Measurements from ENCODE around the gene FAM83F.
"Not testable (repeated sequence)": the region's sequence is repeated elsewhere in the genome, so short reads cannot be mapped to it uniquely, and the experiment has no call there.

Gene FAM83F

GRCh38 chr22:39994566-39995392 is at the start of gene FAM83F:
TSS of gene FAM83F (plus strand) at chr22:39994954. CDS start at chr22:39995043, 89 bp downstream.
- H3K27me3 ChIP-seq (replicated peaks; ENCODE audit: control insufficient read depth, insufficient read depth, low read length) = peaks cover 50% of the 10 kb centered on the region
- H3K9ac ChIP-seq (ENCODE audit: low read length) = no peak within 1 kb of the TSS
- no peak within 1 kb of the TSS for H3K4me3 ChIP-seq (ENCODE audit: low read length)
- no peaks in the 10 kb centered on the region for H3K4me1 ChIP-seq (ENCODE audit: control insufficient read depth, insufficient read depth, low read length)
- H3K9me3 ChIP-seq (ENCODE audit: control insufficient read depth, low read length) = no peaks in the 10 kb centered on the region
- no peaks in the 10 kb centered on the region for H3K36me3 ChIP-seq (ENCODE audit: control insufficient read depth, insufficient read depth, low read length, severe bottlenecking)
- DNase-seq (ENCODE audit: low read depth) = no peak

GRCh38 chr22:39946126-39946502 is 48.6 kb upstream of the FAM83F start:
- Histone ChIP-seq H3K36me3 (ENCODE audit: control insufficient read depth, insufficient read depth, low read length, severe bottlenecking) (no peaks in the 10 kb centered on the region), H3K9ac (ENCODE audit: low read length) (no peak overlapping the region), H3K9me3 (ENCODE audit: control insufficient read depth, low read length) (no peaks in the 10 kb centered on the region), H3K4me1 (ENCODE audit: control insufficient read depth, insufficient read depth, low read length) (no peaks in the 10 kb centered on the region), H3K27me3 (replicated peaks; ENCODE audit: control insufficient read depth, insufficient read depth, low read length) (peaks cover 58% of the 10 kb centered on the region), H3K4me3 (ENCODE audit: low read length) (no peak overlapping the region)
- DNase-seq (ENCODE audit: low read depth) = no peak

- DNase-seq (ENCODE audit: low read depth) = no peak
- no peaks in the 10 kb centered on the region for H3K36me3 ChIP-seq (ENCODE audit: control insufficient read depth, insufficient read depth, low read length, severe bottlenecking)
- peaks cover 63% of the 10 kb centered on the region for H3K27me3 ChIP-seq (replicated peaks; ENCODE audit: control insufficient read depth, insufficient read depth, low read length)
- no peaks in the 10 kb centered on the region for H3K4me1 ChIP-seq (ENCODE audit: control insufficient read depth, insufficient read depth, low read length)
- no peak overlapping the region for H3K9ac ChIP-seq (ENCODE audit: low read length)
- H3K9me3 ChIP-seq (ENCODE audit: control insufficient read depth, low read length) = no peaks in the 10 kb centered on the region
- no peak overlapping the region for H3K4me3 ChIP-seq (ENCODE audit: low read length)
These were observed 48.1 kb upstream of the FAM83F start for GRCh38 chr22:39946503-39947219.

GRCh38 chr22:39947220-39948216 is 47.2 kb upstream of the FAM83F start:
- Histone ChIP-seq H3K27me3 (replicated peaks; ENCODE audit: control insufficient read depth, insufficient read depth, low read length) (peaks cover 69% of the 10 kb centered on the region), H3K36me3 (ENCODE audit: control insufficient read depth, insufficient read depth, low read length, severe bottlenecking) (no peaks in the 10 kb centered on the region), H3K9ac (ENCODE audit: low read length) (no peak overlapping the region), H3K4me3 (ENCODE audit: low read length) (no peak overlapping the region), H3K9me3 (ENCODE audit: control insufficient read depth, low read length) (no peaks in the 10 kb centered on the region), H3K4me1 (ENCODE audit: control insufficient read depth, insufficient read depth, low read length) (no peaks in the 10 kb centered on the region)
- DNase-seq (ENCODE audit: low read depth) = no peak

GRCh38 chr22:39949964-39950737 is 44.6 kb upstream of the FAM83F start:
- no peak overlapping the region for H3K9ac ChIP-seq (ENCODE audit: low read length)
- no peaks in the 10 kb centered on the region for H3K9me3 ChIP-seq (ENCODE audit: control insufficient read depth, low read length)
- no peaks in the 10 kb centered on the region for H3K36me3 ChIP-seq (ENCODE audit: control insufficient read depth, insufficient read depth, low read length, severe bottlenecking)
- H3K4me1 ChIP-seq (ENCODE audit: control insufficient read depth, insufficient read depth, low read length) = peaks cover 8% of the 10 kb centered on the region
- DNase-seq (ENCODE audit: low read depth) = no peak
- H3K4me3 ChIP-seq (ENCODE audit: low read length) = no peak overlapping the region
- H3K27me3 ChIP-seq (replicated peaks; ENCODE audit: control insufficient read depth, insufficient read depth, low read length) = peaks cover 67% of the 10 kb centered on the region

- H3K4me3 ChIP-seq (ENCODE audit: low read length); H3K9ac ChIP-seq (ENCODE audit: low read length); H3K36me3 ChIP-seq (ENCODE audit: control insufficient read depth, insufficient read depth, low read length, severe bottlenecking); H3K9me3 ChIP-seq (ENCODE audit: control insufficient read depth, low read length); DNase-seq (ENCODE audit: low read depth): not testable (repeated sequence)
- peaks cover 62% of the 10 kb centered on the region for H3K27me3 ChIP-seq (replicated peaks; ENCODE audit: control insufficient read depth, insufficient read depth, low read length)
- peaks cover 12% of the 10 kb centered on the region for H3K4me1 ChIP-seq (ENCODE audit: control insufficient read depth, insufficient read depth, low read length)
These were observed 43.0 kb upstream of the FAM83F start for GRCh38 chr22:39951603-39952293.

- Histone ChIP-seq H3K36me3 (ENCODE audit: control insufficient read depth, insufficient read depth, low read length, severe bottlenecking) (no peaks in the 10 kb centered on the region), H3K27me3 (replicated peaks; ENCODE audit: control insufficient read depth, insufficient read depth, low read length) (peaks cover 62% of the 10 kb centered on the region), H3K9me3 (ENCODE audit: control insufficient read depth, low read length) (no peaks in the 10 kb centered on the region), H3K4me3 (ENCODE audit: low read length) (no peak overlapping the region), H3K9ac (ENCODE audit: low read length) (no peak overlapping the region), H3K4me1 (ENCODE audit: control insufficient read depth, insufficient read depth, low read length) (peaks cover 12% of the 10 kb centered on the region)
- no peak for DNase-seq (ENCODE audit: low read depth)
These were observed 42.4 kb upstream of the FAM83F start for GRCh38 chr22:39952347-39952746.

GRCh38 chr22:39953101-39953500 is 41.7 kb upstream of the FAM83F start:
- H3K9me3 ChIP-seq (ENCODE audit: control insufficient read depth, low read length) = no peaks in the 10 kb centered on the region
- peaks cover 61% of the 10 kb centered on the region for H3K27me3 ChIP-seq (replicated peaks; ENCODE audit: control insufficient read depth, insufficient read depth, low read length)
- no peak for DNase-seq (ENCODE audit: low read depth)
- no peak overlapping the region for H3K4me3 ChIP-seq (ENCODE audit: low read length)
- peaks cover 12% of the 10 kb centered on the region for H3K4me1 ChIP-seq (ENCODE audit: control insufficient read depth, insufficient read depth, low read length)
- no peaks in the 10 kb centered on the region for H3K36me3 ChIP-seq (ENCODE audit: control insufficient read depth, insufficient read depth, low read length, severe bottlenecking)
- no peak overlapping the region for H3K9ac ChIP-seq (ENCODE audit: low read length)

- H3K36me3 ChIP-seq (ENCODE audit: control insufficient read depth, insufficient read depth, low read length, severe bottlenecking) = no peaks in the 10 kb centered on the region
- H3K27me3 ChIP-seq (replicated peaks; ENCODE audit: control insufficient read depth, insufficient read depth, low read length) = peaks cover 50% of the 10 kb centered on the region
- peak; percentile 68 for DNase-seq (ENCODE audit: low read depth)
- no peaks in the 10 kb centered on the region for H3K9me3 ChIP-seq (ENCODE audit: control insufficient read depth, low read length)
- H3K4me1 ChIP-seq (ENCODE audit: control insufficient read depth, insufficient read depth, low read length) = peaks cover 12% of the 10 kb centered on the region
- H3K4me3 ChIP-seq (ENCODE audit: low read length) = no peak overlapping the region
- no peak overlapping the region for H3K9ac ChIP-seq (ENCODE audit: low read length)
These were observed 40.1 kb upstream of the FAM83F start for GRCh38 chr22:39954584-39955055.

GRCh38 chr22:39955675-39956074 is 39.1 kb upstream of the FAM83F start:
- no peak for DNase-seq (ENCODE audit: low read depth)

More at GRCh38 chr22:39955675-39956074, 39.1 kb upstream of the FAM83F start:
- H3K9me3 ChIP-seq (ENCODE audit: control insufficient read depth, low read length) = no peaks in the 10 kb centered on the region
- no peak overlapping the region for H3K9ac ChIP-seq (ENCODE audit: low read length)
- H3K36me3 ChIP-seq (ENCODE audit: control insufficient read depth, insufficient read depth, low read length, severe bottlenecking) = no peaks in the 10 kb centered on the region
- H3K4me1 ChIP-seq (ENCODE audit: control insufficient read depth, insufficient read depth, low read length) = peaks cover 12% of the 10 kb centered on the region
- H3K4me3 ChIP-seq (ENCODE audit: low read length) = no peak overlapping the region
- H3K27me3 ChIP-seq (replicated peaks; ENCODE audit: control insufficient read depth, insufficient read depth, low read length) = peaks cover 47% of the 10 kb centered on the region

Data from adipocyte (in vitro differentiated cells).